MCF 10A (cell line): ENCODE measurements around the gene OXT. TPM values are rescaled to one million over a fixed set of nuclear protein-coding genes. Genes with fewer than 3 reads are reported as not detected.

Source experiments
- BruUV-seq: library from RNA; stranded (reverse); fragments of 400-500 nt; replicated peaks from 2 replicates; lab custom pipeline; 2021; lab: Mats Ljungman, UMichigan
- CTCF ChIA-PET: fragments of 300-600 bp; sonication (Branson Sonifier 250); formaldehyde crosslinking; extraction: SDS; loops from one replicate; lab custom pipeline; 2021; ENCODE audit warnings: antibody characterized with exemption, inconsistent platforms; lab: Yijun Ruan, JAX
- POLR2A ChIA-PET: fragments of 300-600, 350-650 bp; sonication (Branson Sonifier 250); formaldehyde crosslinking; extraction: SDS; loops from one replicate; lab custom pipeline; 2020; ENCODE audit warnings: antibody characterized with exemption, inconsistent platforms; lab: Yijun Ruan, JAX
- DNase-seq: peaks from one replicate; pipeline ENCODE4 v3.0.0-alpha.2; 2018; ENCODE audit not compliant: unreplicated experiment
- H3K27ac Mint-ChIP-seq: one replicate; pipeline ENCODE4 v1.8.0; 2022; ENCODE audit warnings: mild to moderate bottlenecking, low read depth, mixed read lengths; ENCODE audit not compliant: unreplicated experiment
- H3K27me3 Mint-ChIP-seq: one replicate; pipeline ENCODE4 v1.8.0; 2022; ENCODE audit warnings: mixed read lengths; ENCODE audit not compliant: insufficient read depth, unreplicated experiment
- H3K36me3 Mint-ChIP-seq: one replicate; pipeline ENCODE4 v1.8.0; 2022; ENCODE audit warnings: mild to moderate bottlenecking, moderate library complexity, mixed read lengths; ENCODE audit not compliant: insufficient read depth, unreplicated experiment
- H3K4me1 Mint-ChIP-seq: one replicate; pipeline ENCODE4 v1.8.0; 2022; ENCODE audit warnings: mixed read lengths; ENCODE audit not compliant: insufficient read depth, unreplicated experiment
- H3K4me3 Mint-ChIP-seq: one replicate; pipeline ENCODE4 v1.8.0; 2022; ENCODE audit warnings: mild to moderate bottlenecking, moderate library complexity, mixed read lengths; ENCODE audit not compliant: unreplicated experiment
- H3K9me3 Mint-ChIP-seq: one replicate; pipeline ENCODE4 v1.8.0; 2022; ENCODE audit warnings: mixed read lengths; ENCODE audit not compliant: unreplicated experiment
- intact Hi-C: fragments of 100-400 bp; cut with micrococcal nuclease; formaldehyde crosslinking; loops from 2 replicates; pipeline ENCODE4 v1.14.1; 2022
- total RNA-seq: library from RNA; stranded (reverse); gene quantifications from 2 replicates; pipeline ENCODE4 v1.2.3, GENCODE V29; 2022
- TF ChIP-seq, protein P1 (sequence below): fragments of 200-600 bp; IDR thresholded peaks from one replicate; pipeline ENCODE4 v1.8.0; 2022; ENCODE audit warnings: antibody characterized with exemption, mild to moderate bottlenecking; ENCODE audit not compliant: unreplicated experiment

The OXT gene
- total RNA-seq, 1 experiment from 2014 or later: not detected

DNA sequence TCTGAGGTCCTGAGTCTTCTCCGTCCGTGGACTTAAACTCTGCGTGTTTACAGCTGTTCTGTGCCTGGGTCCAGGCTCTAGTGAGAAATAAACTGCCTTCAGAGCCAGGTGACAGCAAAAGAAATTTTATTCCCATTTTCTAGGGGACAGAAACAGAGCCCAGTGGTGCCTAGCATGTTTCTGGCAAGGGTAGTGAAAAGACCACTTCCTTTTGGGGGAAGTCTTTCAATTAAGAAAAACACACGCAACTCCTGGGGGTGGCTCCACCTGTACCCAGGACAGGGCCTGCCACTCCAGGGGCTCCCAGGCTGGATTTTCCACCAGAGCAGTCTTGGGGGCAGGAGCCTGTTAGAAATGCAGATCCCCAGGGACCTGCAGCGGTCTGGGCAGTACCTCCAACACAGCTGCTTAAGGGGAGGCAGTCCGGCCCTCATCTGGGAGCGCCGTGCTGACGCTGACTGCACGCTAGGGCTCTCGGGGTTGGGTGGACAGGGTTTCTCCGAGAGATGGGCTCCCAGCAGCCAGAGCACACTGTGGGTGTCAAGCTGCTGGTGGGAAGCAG is 36.1 kb downstream of the OXT start:
- ChIA-PET CTCF (interaction anchor here (1.8 kb wide), 1 partner anchor 54 kb away, joined by 13 read pairs; no protein-coding TSS in a partner anchor), POLR2A (interaction anchor here (0.7 to 1.3 kb wide), 2 partner anchors 10 to 72 kb away, joined by 4 read pairs; no protein-coding TSS in a partner anchor)
- Mint-ChIP-seq H3K36me3 (peaks cover 9% of the 10 kb centered on the region), H3K9me3 (no peaks in the 10 kb centered on the region), H3K4me1 (peaks cover 5% of the 10 kb centered on the region), H3K27me3 (no peaks in the 10 kb centered on the region), H3K4me3 (no peak overlapping the region), H3K27ac (peak overlapping the region; percentile 16)
- intact Hi-C loops: no loop called here
- TF ChIP-seq, protein P1, sequence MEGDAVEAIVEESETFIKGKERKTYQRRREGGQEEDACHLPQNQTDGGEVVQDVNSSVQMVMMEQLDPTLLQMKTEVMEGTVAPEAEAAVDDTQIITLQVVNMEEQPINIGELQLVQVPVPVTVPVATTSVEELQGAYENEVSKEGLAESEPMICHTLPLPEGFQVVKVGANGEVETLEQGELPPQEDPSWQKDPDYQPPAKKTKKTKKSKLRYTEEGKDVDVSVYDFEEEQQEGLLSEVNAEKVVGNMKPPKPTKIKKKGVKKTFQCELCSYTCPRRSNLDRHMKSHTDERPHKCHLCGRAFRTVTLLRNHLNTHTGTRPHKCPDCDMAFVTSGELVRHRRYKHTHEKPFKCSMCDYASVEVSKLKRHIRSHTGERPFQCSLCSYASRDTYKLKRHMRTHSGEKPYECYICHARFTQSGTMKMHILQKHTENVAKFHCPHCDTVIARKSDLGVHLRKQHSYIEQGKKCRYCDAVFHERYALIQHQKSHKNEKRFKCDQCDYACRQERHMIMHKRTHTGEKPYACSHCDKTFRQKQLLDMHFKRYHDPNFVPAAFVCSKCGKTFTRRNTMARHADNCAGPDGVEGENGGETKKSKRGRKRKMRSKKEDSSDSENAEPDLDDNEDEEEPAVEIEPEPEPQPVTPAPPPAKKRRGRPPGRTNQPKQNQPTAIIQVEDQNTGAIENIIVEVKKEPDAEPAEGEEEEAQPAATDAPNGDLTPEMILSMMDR: no peak
- no peak for DNase-seq
- no TSS peak for BruUV-seq

- intact Hi-C loops: no loop called here
- BruUV-seq: no TSS peak
- no peaks in the 10 kb centered on the region for H3K9me3 Mint-ChIP-seq
Observed at GRCh38 chr20:3109350-3110302, 38.2 kb downstream of the OXT start.

DNA sequence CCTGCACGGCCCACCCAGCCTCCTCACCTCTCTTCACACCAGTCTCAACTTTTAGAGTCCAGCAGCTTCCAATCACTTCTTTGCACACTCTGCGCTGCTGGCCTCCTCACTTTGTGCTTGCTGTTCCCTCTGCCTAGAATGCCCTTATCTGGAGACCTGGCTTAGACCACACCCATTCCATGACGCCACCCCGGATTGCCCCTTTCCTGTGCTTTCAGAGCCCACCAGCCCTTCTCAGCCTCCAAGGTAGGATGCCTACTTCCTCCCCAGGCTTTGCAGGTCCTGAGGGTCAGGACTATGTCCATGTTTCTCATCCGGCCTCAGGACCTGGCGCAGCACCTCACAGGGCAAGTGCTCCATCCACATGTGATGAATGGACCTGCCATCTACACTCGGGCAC is 40.1 kb downstream of the OXT start:
- POLR2A ChIA-PET: interaction anchor here (1.0 kb wide), 1 partner anchor 9 kb away, joined by 3 read pairs; no protein-coding TSS in a partner anchor
- intact Hi-C loops: no loop called here
- Mint-ChIP-seq H3K27me3 (no peaks in the 10 kb centered on the region), H3K4me3 (no peak overlapping the region), H3K27ac (no peak overlapping the region), H3K9me3 (no peaks in the 10 kb centered on the region), H3K36me3 (peaks cover 18% of the 10 kb centered on the region), H3K4me1 (no peaks in the 10 kb centered on the region)
- no TSS peak for BruUV-seq
- CTCF ChIA-PET: interaction anchor here (1.9 kb wide), 1 partner anchor 58 kb away, joined by 7 read pairs; no protein-coding TSS in a partner anchor
- DNase-seq: no peak
- TF ChIP-seq, protein P1: no peak

More at GRCh38 chr20:3109350-3110302, 38.2 kb downstream of the OXT start:
- Mint-ChIP-seq H3K27me3 (no peaks in the 10 kb centered on the region), H3K4me3 (no peak overlapping the region), H3K4me1 (no peaks in the 10 kb centered on the region), H3K36me3 (peaks cover 18% of the 10 kb centered on the region), H3K27ac (no peak overlapping the region)
- TF ChIP-seq, protein P1: no peak
- DNase-seq: no peak
- POLR2A ChIA-PET: interaction anchor here (0.7 to 1.1 kb wide), 2 partner anchors 41 to 52 kb away, joined by 3 read pairs; no protein-coding TSS in a partner anchor
- CTCF ChIA-PET: interaction anchor here (0.7 to 1.9 kb wide), 5 partner anchors 9 to 57 kb away, joined by 3 to 13 read pairs (median 6); no protein-coding TSS in a partner anchor

DNA sequence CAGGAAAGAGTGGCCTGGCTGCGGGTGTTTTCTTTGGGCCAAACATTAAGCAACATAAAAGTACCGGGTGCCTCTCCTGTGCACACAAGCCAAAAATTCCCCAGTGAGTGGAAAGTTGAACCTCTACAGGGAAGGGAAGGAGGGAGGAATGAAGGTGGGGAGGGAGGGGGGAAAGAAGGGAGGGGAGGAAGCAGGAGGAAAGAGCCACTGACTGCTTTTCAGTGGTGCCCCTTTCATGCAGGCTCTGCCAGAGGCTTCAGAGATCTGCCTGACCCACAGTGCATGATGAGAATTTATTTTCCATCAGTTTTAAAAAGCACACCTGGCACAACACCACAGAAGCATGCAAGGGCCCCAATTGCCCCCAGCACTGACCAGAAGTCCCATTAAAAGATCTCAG is 40.6 kb downstream of the OXT start:
- CTCF ChIA-PET: no interaction called here
- POLR2A ChIA-PET: no interaction called here

More for the DNA sequence above, 40.6 kb downstream of the OXT start:
- no peak for DNase-seq
- Mint-ChIP-seq H3K9me3 (no peaks in the 10 kb centered on the region), H3K27me3 (no peaks in the 10 kb centered on the region), H3K4me3 (no peak overlapping the region), H3K27ac (no peak overlapping the region), H3K36me3 (peaks cover 18% of the 10 kb centered on the region), H3K4me1 (no peaks in the 10 kb centered on the region)
- intact Hi-C loops: no loop called here
- TF ChIP-seq, protein P1: no peak
- no TSS peak for BruUV-seq
